Measurements from ENCODE around the gene UBQLN3.
A peak's percentile ranks its signal among the peaks of the same experiment; 100 is the strongest.

The UBQLN3 gene

DNA sequence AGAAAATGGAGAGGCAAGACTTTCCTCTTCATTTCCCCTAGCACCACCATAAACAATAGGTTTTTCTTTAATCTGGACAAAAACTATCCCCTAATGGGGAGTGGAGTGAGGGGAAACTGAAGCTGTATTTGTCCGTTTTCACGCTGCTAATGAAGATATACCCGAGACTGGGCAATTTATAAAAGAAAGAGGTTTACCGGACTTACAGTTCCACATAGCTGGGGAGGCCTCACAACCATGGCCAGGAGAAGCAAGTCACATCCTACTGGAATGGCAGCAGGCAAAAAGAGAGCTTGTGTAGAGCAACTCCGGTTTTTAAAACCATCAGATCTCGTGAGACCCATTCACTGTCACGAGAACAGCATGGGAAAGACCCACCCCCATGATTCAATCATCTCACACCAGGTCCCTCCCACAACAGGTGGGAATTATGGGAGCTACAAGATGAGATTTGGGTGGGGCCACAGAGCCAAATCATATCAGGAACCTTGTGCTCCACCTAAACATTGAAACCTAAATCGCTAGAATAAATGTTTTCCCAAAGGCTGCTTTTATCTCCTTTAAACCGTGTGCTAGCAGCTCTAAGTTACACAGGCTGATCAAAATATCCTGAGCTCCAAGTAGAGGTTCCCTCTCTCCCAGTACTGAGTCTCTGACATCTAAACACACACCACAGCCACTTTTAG lies 4.3 kb downstream of the UBQLN3 start:
- no peak for DNase-seq (ENCODE audit: low spot score)

DNA sequence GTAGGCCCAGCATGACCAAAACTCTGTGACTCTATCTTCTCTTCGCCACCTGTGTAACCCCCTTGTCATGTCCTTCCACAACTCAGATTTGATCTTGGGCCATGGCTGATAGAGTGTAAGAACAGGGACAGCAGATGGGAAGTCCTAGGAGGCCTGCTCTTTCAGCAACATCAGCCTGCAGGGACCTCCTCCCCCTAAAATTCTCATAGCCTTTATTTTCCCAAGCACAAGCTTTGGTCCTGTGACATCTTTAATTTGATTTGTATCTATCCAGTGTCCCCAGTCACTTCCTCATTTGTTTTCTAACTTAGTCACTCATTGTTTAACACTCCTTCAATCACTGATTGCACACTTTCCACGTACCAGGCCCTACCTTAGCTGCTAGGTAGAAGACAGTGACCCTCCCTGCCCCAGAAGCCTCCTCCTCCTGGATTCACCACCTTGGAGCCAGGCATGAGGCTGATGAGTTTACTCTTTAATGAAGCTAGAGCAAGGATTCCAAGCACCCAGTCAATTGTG lies 5.3 kb downstream of the UBQLN3 start:
- DNase-seq (ENCODE audit: low spot score): no peak

DNA sequence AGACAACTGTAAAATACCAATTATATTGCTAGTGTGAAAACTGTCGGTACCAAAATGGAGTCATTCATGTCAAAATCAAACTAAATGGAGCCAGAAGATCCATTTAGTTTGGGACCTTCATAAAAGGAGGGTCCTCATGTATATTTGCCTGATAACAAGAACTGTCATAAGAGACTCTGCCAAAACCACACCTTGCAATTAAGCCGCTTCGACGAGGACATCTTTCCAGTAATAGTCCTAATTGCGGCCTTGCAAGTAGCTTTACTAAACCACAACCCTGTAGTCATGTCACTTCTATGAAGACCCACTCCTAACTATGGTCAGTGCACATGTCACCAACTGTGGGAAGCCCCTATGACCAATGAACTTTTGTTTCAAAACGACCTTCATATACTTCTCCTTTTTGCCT lies 9.4 kb downstream of the UBQLN3 start:
- DNase-seq (ENCODE audit: low spot score): no peak

DNA sequence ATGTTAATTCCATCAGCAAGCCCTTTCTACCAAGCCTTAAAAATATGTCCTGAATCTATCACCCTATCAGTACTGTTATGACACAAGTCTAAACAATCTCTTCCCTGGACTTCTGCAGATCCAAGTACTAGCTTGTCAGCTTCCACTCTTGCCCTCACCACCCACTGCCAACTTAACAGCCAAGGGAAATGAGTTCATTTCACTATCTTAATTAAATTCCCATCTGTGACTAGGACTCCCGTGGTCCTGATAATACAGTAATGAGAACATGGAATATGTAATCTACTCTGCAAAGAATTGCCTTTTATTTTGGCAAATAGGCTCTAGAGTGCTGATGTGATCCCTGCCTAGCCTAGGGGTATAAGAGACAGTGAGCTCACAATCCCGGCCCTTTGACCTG lies 10.1 kb downstream of the UBQLN3 start:
- no peak for DNase-seq (ENCODE audit: low spot score)

DNA sequence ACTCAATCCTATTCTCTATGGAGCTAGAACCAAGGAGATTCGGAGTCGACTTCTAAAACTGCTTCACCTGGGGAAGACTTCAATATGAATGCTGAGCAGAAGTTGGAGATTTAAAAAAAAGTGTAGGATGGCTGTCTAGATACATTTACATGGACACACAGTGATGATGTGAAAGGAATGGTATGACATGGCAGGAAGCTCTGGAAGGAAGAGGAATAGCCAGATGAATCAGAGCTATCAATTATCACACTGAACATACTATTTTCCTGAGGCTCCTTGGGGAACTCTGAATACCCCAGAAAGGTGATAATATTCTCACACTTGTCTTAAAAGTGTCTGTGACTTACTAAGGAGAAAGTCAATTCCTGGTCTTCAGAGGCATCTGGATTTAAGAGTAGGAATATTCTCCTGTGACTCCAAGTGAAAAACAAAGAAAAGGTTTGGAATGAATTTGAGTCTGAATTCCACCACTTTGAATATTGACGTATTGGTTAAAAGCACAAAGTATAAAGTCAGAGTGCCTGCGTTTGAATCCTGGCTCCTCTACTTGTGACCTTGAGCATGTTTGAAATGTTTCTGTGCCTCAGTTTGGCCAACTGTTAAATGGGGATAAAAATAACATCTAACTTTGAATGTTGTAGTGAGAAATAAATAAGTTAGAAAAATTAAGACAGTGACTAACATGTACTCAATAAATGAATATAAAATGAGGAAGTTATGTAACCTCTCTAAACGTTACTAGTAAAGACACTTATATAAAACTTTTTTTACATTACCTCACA lies 20.0 kb downstream of the UBQLN3 start:
- DNase-seq (ENCODE audit: low spot score): no peak

DNA sequence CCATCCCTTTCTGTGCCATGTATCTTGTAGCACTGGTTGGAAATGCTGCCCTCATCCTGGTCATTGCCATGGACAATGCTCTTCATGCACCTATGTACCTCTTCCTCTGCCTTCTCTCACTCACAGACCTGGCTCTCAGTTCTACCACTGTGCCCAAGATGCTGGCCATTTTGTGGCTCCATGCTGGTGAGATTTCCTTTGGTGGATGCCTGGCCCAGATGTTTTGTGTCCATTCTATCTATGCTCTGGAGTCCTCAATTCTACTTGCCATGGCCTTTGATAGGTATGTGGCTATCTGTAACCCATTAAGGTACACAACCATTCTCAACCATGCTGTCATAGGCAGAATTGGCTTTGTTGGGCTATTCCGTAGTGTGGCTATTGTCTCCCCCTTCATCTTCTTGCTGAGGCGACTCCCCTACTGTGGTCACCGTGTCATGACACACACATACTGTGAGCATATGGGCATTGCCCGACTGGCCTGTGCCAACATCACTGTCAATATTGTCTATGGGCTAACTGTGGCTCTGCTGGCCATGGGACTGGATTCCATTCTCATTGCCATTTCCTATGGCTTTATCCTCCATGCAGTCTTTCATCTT lies 20.9 kb downstream of the UBQLN3 start:
- no peak for DNase-seq (ENCODE audit: low spot score)

DNA sequence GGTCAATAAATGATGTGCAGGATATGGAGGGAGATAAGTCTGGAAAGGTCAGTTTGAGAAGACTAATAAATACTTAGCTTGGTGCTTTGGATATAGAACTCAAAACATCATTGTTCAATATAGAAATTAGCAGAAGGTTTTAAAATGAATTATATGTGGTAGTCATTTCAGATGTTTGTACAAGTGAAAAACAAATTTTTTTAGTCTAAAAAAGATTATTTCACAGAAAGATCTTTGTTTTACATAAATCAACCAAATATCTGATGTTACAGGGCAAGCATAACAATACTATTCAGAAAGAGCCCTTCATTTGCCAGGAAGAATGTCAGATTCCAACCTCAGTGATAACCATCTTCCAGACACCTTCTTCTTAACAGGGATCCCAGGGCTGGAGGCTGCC lies 21.4 kb downstream of the UBQLN3 start, which contains the start of gene OR52D1:
OR52D1 (plus strand) TSS at position 301 of the 400 bp plus-strand sequence; CDS start at position 323, 22 bp downstream.
- no peak for DNase-seq (ENCODE audit: low spot score)

DNA sequence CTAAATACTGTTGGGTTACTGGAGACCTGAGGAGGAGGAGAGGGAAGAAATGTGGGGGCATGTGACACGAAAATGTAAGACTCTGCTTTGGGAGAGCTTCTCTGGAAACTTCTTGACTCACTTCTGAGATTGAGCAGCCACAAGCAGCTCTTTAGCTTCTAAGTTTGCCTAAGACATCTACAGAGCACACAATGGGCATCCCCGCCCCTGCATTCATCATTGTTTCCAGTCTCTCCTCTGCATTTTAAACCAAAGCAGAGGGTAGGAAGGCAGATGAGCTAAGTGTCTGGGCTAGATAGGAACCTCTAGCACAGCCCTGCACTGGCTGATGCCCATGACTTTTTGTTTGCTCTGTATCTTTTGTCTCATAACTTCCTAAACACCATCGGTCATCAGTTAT lies 23.3 kb downstream of the UBQLN3 start:
- DNase-seq (ENCODE audit: low spot score): no peak

DNA sequence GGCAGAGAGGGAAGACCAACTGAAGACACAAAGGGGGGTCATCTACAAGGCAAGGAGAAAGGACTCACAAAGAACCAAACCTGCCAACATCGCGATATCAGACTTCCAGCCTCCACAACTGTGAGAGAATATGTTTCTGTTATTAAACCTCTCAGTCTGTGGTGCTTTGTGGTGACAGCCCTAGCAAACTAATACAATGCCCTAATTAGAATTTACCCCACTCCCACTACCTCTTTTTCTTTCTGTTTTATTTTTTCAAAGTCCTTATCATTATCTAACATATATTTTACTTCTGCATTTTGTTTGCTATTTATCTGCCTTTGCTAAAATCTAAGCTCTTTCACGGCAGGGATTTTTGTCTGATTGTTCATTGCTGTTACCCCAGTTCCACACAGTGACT lies 23.8 kb downstream of the UBQLN3 start:
- no peak for DNase-seq (ENCODE audit: low spot score)

DNA sequence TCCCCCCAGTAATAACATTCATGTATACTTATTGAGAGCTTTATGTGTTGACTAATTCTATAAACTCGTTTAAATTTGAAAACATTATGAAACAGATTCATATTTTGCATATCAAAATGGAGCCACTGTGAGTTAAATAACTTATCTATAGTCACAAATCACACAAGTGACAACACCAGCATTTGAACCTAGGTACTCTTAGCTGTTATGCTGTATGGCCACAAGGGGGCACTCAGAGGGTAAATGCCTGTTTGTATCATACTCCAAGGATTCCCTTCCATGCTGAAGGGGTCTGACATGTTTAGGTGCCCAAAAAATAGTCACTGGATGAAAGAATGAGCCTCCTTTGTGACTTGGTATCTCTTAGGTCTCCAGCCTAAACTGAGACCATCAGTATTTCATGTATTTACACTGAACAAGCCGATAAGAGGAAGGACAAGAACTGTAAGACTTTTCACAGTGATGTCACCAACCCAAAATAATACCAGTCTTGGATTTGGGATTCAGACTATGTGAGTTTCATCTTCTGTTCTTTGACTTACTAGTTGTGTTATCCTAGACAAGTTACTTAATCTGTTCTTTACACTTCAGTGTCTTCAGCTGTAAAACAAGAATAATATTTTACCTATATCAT lies 33.5 kb downstream of the UBQLN3 start:
- DNase-seq (ENCODE audit: low spot score): peak; percentile 63

DNA sequence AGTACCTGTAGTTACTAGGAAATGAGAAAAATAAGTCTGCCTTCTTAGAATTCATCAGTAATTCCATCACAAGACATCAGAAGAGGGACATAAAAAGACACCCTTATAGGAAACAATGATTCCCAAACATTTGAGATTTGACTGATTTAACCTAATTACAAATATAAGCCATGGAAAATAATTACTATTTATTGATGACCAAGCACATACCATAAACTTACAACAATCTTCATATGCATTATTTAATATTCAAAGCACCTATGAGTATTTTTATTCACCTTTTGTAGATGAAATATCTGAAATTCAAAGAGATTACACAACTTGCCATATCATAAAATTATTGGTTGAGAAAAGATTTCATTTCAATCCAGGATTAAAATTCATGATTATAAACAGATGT lies 35.8 kb downstream of the UBQLN3 start:
- no peak for DNase-seq (ENCODE audit: low spot score)

DNA sequence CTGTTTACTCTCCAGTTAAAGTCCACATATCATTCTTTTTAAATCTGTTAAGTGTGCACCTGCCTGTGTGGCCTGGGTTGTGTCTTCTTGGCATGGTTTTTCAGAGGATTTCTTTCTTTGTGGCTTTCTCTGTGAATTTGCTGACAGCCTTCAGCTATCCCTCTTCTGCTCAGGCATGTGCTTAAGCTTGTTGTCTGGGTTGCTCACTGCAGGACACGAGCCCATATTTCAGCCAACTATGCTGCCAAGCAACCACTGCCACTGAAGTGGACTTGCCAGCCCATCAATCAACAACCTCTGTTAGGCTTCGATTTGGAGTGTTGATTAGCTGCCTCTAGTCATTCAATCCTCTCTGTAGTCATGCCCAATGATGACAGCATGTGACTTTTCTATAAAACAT lies 42.2 kb downstream of the UBQLN3 start:
- DNase-seq (ENCODE audit: low spot score): no peak

DNA sequence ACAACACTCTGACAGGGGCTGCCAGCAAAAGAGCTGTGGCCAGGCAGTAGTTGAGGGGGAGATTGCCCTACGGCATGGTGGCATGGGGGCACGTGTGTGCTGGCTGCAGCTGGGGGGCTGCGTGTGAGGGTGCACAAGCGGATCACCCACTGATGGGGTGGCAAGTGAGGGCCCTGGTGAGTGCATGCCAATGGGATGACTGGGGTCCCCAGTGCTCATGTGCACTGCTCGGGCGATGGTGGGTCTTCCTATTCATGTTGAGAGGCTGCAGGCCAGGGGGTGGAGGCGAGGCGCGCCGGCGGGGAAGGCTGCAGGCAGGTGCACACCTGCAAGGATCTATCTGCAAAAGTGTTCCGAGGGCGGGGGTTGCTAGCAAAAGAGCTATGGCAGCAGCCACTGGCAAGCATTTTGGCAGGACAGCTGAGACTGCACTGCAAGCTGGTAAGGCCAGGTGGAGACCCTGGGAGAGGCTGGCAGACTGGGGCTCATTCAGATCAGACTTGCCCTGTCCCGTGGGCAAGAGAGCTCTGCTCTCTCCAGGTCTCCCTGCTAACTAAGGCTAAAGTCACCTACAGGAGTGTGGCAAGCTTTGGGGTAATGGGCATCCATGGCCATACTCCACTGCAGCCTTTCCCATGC lies 48.7 kb downstream of the UBQLN3 start:
- no peak for DNase-seq (ENCODE audit: low spot score)

All from HuH-7 (cell line).